Glomerular visceral epithelial cell (primary cell): Measurements from ENCODE around the gene PRKAR2B.
A peak's percentile ranks its signal among the peaks of the same experiment; 100 is the strongest.

Experiments used
- DNase-seq: peaks from one replicate; pipeline ENCODE4 v3.0.0-alpha.2; 2016; ENCODE audit errors: extremely low spot score

The PRKAR2B gene

DNA sequence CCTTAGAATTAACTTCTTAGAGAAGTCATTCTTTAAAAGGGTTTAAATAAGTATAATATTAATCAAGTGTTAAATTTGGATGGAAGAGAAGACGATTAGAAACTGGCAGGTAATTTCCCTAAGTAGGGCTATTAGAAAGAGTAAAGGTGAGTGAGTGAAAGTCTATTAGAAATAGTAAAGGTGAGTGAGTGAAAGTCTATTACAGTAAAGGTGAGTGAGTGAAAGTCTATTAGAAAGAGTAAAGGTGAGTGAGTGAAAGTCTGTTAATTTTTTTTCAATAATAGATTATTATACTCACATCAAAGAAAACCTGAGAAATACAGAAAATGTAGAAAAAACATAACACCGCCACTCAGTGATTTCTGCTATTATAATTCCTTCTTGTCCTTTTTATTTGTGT, 113.5 kb downstream of the PRKAR2B start:
- no peak for DNase-seq

DNA sequence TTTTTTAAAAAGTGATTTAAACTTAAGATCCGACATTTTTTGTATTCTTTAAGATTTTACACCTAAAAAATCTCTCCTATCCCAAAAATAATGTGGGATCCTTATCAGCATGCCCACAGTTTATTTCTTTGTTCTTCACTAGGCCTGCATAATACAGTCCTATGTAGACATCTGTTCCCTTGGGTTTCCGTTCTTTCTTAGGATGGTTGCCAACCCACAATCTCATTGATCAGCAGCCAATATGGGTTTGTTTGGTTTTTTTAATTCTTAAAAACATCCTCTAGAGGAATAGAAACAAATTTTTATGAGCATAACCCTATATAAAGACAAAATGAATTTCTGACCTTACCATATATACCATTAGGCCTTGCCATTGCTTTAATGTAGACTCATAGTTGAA, 115.9 kb downstream of the PRKAR2B start:
- no peak for DNase-seq

DNA sequence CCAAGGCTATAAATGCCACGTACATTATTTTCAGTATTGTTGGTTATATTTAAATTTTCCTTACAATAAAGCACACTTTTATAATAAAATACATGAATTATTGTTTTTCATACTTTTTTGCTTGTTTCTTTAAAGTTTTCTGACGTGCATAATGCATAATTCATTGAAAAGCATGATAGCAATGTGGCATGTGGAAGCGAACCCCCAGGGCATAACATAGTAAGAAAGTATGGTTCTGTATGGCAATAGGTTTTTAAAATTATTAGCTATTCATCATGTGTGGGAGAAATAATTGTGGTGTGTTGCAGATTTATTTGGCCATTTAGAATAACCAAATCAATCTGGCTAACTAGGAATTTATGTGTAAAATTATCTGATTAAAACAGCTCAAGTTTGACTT, 116.9 kb downstream of the PRKAR2B start:
- DNase-seq = no peak

DNA sequence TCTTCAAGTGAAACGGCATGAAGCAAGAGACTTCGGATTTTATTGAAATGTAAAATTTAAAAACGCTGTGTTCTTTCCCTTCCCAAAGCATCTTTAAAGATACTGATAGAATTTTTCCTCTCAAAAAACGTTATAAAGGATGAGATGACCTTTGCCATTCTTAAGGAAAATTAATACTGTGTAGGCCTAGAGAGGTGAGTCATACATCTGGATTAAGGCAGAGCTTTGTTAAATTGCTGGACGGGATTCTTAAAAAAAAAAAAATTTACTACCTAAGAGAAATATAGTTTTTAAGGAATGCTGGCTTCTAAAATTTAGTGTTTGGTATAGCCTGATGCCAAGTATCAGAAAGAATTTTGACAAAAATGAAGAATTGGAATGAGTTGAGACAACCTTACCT, 118.0 kb downstream of the PRKAR2B start:
- DNase-seq = no peak

DNA sequence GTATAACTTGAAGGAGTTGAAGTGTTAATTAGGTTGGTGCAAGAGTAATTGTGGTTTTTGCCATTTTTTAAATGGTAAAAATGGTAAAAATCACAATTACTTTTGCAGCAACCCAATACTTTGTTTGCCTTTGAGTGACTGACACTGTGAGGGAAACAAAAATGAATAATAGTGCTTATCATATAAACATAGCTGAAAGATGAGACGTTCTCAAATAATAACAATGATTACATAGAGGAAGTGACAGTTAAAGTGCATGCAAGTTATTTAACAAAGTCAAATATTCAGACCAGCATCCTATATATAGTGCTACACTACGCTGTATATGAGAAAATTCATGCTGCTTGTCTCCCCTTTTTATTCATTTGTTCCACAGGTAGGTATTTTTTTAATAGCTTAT, 119.6 kb downstream of the PRKAR2B start:
- DNase-seq = no peak

DNA sequence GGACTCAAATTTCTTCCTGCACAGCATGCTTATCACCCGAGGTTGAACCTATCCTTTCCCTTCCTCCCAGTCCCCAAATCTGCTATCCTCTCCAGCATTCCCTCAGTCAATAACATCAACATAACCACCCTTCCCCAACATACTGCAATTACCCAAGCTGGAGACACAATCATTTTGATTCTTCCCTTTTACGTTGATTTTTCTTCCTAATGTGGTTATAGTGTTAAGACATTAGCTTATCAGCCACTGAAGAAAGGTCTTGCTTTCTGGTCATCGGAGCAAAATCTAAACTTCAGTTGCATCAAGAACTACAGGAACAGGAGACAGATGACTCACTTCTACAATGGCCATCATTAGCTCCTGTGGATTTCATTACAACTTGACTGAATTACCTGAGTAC, 120.8 kb downstream of the PRKAR2B start:
- DNase-seq = no peak

DNA sequence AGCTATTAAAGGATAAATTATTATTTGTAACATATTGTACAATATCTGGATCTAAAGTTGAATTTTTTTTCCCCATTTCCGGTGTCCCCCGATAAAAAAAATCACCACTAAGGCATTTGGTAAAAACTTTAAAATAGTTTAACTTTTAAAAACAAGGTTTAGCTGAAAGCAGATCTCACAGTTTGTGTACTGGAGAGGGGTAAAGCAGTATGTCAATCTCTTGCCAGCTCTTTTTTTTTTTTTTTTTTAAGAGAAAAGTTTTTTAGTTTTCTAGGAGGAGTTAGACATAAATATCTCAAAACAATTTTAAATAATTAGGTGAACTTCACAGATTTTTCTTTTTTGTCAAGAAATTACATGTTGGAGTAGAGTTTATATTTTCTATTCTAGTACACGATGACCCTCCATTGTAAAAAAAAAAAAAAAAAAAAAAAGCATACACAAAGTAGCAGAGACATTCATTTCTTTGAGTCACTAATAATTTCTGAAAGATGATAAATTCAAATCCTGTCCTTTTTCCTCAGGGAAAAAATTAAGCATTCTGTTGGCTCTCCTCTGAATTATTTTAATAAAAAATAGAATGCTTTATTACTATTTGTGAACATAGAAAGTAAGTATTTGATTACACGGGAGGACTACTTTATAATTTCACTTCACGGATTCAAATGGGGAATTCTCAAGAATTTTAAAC, 122.4 kb downstream of the PRKAR2B start:
- no peak for DNase-seq

DNA sequence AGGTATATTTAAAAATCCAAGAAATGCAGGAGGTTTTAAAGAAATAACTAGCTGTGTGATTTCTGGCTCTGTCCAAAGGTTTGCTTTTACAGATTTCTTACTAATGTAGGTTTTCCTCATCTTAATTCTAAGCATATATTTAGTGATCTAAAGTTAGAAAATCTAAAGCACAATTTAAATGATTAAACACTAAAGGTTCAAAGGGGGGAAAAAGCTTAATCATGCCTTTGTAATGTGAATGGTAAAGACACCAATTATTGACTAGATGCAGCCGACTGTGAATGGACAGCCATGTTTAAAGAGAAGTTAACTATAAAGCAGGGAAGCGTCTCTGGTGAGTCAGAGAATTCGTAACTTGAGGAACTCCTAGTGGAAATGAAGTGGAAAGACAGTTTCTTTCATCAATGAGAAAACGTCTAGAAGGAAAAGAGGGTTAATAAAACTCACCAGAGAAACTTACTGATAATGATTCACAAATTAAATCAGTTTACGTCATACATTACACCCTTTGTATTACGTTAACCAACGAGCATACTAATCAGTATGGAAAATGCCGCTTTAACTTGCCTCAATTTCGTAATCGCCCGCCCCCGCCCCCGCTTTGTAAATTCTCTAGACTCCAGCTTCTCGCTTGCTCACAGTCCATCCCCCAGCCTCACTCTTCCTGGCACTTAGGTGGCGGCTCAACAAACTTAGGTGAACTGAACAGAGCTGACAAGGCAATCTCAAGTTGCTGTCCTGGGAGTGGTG, 123.2 kb downstream of the PRKAR2B start:
- peak; percentile 72 for DNase-seq

DNA sequence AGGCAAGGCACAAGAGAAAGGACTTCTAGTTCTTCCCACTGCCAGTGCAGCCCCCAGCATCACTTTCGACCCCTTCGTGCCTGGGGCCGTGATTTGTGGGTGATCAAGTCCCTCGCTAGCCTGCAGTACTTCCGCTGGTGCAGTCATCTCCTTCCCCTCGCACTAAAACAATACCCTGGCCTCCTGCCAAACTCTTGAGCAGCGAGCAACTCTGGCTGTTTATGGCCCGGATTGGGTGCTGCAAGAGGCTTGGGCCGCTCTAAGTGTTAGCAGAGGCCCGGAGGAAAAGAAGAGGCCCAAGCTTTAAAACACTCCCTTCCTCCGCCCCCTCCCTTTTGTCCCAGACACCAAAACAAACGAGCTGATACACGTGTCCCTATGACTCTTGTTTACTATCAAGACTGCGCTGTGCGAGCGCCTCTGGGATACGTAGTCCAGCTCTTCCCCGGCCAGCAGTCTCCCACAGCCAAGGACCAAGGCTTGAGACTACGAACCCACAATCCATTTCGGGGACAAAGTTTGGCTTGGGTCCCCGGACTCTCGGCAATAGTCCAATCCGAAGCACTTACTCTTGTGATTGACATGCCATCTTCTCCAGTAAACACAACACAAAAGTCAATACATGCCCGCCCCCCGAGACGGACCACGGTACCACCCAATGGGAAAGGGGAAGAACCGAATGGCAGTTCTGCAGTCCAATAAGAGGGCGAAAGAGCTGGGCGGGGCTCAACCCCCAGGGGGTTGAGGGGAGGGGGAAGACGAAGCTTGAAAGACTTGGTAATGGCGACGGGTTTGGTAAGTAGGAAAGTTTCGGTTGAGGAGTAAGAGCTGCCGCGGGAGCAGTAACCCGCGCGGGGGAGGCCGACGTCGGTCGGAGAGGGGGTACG, 124.0 kb downstream of the PRKAR2B start, which contains the start of gene HBP1:
Gene HBP1 (plus strand): TSS at position 771 of the 887 bp plus-strand sequence. CDS start 10,891 bp downstream, outside the sequence.
- DNase-seq = peak; percentile 100

DNA sequence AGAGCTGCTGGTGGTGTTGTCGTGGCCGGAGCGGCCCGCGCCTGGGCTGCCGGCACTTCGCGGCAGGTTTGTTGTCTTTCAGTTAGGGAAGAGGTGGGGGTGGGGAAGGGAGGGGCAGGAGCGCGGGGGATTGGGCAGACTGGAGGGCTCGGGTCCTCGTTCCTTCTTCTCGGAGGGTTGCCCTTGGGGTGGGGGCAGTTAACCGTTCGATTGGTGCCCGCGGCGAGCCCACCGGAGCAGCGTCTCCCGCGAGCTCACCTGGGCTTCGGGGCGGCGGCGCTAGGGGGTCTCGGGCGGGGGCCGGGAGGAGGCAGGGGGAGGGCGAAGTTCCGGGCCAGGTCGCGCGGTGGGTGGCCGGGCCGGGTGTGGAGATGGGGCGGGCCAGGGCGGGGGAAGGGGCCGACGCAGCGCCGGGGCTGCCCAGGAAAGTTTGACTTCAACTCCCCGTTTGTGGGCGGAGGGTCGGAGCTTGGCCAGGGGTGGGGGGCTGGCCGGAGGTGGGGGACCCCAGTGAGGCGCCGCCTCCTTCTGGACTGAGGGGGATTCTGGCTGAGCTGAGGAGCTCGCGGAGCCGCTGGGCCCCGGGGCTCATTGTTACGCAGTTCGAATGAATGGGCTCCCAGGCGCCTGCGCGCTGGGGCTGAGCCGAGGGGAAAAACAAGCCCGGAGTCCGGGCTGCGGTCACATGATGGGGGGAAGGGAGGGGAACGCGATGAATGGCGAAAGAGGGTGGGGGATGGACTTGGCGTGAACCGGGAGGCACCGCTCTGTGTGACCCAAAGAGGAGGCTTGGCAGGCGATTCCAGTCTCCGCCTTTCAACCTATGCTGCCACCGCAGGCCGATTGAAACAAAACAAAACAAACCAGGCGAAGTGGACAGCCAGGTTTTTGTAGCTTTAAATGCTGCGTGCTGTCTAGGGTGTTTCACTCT, 124.9 kb downstream of the PRKAR2B start:
- peak; percentile 94 for DNase-seq

DNA sequence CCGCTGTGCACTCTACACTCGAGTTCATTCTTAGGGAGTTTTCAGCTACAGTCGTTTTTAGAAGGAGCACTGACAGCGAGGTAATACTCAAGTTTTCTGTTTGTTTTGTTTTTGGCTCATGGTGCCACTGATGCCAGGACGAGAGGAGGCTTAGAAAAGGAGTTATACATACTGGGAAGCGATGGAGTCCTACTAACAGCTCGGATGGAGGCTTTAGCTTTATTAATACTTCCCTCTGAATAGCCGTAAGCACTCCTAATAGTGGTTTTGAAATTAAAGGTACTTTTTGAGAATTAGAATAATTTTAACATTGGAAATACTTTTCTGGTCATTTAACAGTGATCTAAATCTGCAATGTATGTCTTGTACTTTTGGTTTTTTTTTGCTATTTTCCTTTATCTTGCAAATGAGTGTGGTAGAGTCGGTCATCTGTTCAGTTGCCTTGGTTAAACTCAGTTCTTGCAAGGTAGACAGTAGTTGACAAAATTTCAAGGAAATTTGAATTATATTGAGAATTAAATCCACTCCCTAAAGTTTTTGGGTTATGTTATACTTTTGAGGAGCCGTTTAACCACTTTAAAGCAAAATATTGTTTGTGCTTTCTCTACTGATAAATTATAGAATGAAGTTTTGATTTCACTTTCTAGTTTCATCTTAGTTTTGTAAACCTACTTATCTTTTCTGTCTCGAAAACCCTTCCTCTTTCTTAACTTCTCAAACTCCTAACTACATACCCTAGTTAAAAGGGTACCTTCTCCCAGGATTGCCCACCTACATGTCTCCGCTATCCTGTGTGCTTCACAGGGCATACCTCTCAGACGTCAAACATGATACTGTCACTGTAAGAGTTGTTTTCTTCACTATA, 125.8 kb downstream of the PRKAR2B start:
- DNase-seq = no peak

DNA sequence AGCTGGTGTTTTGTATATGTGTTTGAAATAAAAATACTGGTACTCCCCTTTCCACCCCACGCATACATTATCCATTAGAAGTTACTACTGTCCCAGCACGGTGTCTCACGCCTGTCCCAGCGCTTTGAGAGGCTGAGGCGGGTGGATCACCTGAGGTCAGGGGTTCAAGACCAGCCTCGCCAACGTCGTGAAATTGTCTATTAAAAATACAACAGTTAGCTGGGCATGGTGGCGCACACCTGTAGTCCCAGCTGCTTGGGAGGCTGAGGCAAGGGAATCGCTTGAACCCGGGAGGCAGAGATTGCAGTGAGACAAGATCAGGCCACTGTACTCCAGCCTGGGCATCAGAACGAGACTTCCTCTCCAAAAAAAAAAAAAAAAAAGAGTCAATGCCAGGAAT, 127.0 kb downstream of the PRKAR2B start:
- DNase-seq = no peak

DNA sequence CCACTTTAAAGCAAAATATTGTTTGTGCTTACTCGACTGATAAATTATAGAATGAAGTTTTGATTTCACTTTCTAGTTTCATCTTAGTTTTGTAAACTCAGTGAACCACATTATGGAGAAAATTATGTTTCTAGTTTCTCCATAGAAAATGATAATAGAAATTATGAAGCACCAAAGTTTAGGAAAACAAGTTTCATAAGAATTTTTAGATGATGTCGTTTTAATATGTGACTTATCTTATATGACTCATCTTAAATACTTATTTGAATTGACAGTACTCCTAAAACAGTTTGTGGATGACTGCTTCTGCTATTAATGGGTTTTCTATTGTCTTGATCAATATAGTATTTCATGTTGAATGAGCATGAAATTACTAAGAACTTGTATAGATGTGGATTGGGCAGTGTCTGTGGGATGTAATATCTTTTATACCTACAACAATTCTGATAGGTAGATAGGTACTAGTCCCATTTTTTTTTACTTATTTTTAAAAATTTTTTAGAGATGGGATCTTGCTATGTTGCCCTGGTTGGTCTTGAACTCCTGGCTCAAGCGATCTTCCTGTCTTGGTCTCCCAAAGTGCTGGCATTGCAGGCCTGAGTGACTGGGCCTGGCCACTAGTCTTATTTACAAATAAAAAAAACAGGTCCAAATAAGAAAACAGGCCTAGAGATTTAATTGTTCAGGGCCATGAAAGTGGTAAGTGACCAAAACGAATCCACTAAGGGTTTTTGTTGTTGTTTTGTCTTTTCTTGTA, 127.9 kb downstream of the PRKAR2B start:
- no peak for DNase-seq

DNA sequence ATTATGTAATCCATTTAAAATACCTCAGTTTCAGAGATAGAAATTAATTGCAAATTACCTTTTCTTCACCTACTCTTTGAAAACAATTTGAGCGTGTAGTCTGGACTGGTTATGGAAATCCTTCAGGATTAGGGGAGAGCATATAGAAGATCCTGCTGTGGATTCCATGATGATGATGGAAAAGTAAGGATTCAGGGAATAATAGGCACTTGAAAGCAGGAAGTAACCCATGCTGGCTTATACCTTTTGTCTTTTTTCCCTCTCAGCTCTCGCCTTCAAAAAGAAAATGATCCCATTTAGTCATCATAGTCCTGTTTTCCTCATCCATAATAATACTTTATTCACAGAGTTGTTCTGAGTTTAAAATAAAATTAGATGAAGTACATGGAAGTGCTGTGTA, 128.7 kb downstream of the PRKAR2B start:
- no peak for DNase-seq

DNA sequence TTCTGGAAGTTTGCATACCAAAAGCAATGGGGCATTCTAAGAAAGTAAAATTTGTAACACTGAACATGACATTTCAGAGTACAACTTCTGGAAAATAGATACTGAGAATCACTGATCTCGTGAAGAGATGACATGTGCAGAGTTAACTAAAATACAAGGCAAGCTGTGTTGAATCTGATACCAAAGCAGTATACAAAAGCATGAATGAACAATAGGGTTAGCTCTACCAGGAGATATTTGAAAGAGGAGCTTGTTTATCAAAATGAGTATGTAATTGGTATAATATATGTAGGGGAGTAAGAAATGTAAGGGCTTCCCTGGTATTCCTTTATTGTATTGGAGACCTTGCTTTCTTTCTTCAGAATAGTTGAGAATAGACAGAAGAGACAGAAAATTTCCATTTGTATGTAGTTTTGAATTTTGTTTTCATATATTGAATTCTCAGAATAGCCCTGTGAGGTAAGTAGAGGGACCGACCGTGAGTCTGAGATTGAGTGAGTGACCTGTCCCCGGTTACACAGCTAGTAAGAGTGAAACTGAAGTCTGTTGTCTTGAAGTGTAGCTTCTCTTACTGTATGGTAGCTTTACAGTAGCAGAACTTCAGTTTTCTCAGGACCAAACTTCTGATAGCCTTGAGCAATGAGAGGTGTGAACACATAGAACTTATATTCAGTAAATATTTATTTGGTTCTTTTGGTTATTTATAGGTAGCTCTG, 129.3 kb downstream of the PRKAR2B start:
- no peak for DNase-seq

DNA sequence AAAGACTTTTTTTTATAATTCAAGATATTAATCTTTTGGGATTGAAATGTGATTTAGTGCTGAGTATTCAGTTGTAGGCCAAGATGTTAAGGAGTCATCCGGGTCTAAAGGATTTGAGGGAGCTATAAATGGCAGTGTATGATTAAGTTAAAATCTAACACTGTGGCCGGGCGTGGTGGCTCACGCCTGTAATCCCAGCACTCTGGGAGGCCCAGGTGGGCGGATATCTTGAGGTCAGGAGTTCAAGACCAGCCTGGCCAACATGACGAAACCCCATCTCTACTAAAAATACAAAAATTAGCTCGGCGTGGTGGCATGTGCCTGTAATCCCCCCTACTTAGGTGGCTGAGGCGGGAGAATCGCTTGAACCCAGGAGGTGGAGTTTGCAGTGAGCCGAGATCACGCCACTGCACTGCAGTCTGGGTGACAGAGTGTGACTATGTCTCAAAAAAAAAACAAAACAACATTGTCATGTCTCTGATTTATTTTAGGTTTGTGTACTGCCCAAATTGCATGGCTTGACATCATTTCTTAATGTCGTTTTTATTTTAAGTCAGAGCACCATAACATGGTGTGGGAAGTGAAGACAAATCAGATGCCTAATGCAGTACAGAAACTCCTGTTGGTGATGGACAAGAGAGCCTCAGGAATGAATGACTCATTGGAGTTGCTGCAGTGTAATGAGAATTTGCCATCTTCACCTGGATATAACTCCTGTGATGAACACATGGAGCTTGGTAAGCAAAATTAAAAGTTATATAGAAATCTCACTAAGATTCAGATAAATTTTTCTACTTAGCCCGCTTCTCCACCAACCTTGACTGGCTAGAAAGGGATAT, 135.0 kb downstream of the PRKAR2B start:
- peak; percentile 54 for DNase-seq

DNA sequence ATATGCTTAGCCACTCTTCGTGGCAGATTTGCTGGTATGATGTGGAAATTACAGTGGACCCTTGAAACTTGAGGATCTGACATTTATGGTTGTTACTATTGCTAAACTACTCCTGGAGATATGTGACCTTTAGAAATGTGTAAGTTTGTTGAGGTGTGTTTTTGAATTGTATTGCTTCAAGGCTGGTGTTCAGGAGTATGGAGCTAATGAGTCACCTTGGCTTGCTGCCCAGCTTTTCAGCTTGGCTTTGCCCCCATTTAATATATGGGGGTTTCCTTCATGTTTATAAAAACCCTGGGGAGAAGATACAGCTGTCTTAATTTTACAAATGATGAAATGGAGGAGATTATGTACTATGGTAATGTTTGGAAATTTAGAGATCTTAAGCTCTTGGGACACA, 135.9 kb downstream of the PRKAR2B start:
- DNase-seq = peak; percentile 65

DNA sequence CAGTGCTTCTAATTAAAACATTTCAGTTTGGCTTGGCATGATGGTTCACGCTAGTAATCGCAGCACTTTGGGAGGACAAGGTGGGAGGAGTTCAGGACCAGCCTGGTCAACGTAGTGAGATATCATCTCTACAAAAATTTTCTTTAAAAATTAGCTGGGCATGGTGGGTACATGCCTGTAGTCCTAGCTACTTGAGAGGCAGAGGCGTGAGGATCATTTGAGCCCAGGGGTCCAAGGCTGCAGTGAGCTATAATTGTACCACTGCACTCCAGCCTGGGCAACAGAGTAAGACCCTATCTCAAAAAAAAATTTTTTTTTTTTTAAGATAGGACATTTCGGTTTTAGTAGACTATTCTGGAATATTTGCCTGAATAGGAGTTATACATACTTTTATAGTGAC, 136.7 kb downstream of the PRKAR2B start:
- no peak for DNase-seq
